Liver (tissue), 9 donors: ENCODE data around the gene GARIN3. TPM values are rescaled to one million over a fixed set of nuclear protein-coding genes. Genes with fewer than 3 reads are reported as not detected.

Source experiments
- DNase-seq: peaks from one replicate; pipeline ENCODE4 v3.0.0-alpha.2; 2017; ENCODE audit warnings: low spot score
- H3K27ac ChIP-seq, 2 donors: one replicate each; pipeline ENCODE4 v1.7.0; 2013; ENCODE audit warnings: inconsistent platforms in 2 of 2, low read length in 2 of 2, control low read depth in 1 of 2, low read depth in 1 of 2, mild to moderate bottlenecking in 1 of 2
- H3K27me3 ChIP-seq, 4 donors: one replicate each; pipeline versions ENCODE4 v1.6.1 to v1.7.0; 2013; ENCODE audit warnings: low read length in 3 of 4, inconsistent platforms in 1 of 4, mild to moderate bottlenecking in 1 of 4, moderate library complexity in 1 of 4; ENCODE audit not compliant: control insufficient read depth in 4 of 4, insufficient read depth in 4 of 4
- H3K36me3 ChIP-seq, 4 donors: one replicate each; pipeline versions ENCODE4 v1.6.1 to v1.7.0; 2013; ENCODE audit warnings: low read length in 3 of 4, mild to moderate bottlenecking in 3 of 4, low read depth in 1 of 4, moderate library complexity in 1 of 4; ENCODE audit not compliant: control insufficient read depth in 4 of 4, insufficient read depth in 3 of 4
- H3K4me1 ChIP-seq, 4 donors: one replicate each; pipeline versions ENCODE4 v1.6.1 to v1.7.0; 2013; ENCODE audit warnings: low read length in 3 of 4, mild to moderate bottlenecking in 3 of 4, moderate library complexity in 1 of 4; ENCODE audit not compliant: control insufficient read depth in 4 of 4, insufficient read depth in 4 of 4
- H3K4me3 ChIP-seq, 3 donors: one replicate each; pipeline versions ENCODE4 v1.6.1 to v1.7.0; 2013; ENCODE audit warnings: low read length in 3 of 3, control low read depth in 1 of 3, low read depth in 1 of 3, mild to moderate bottlenecking in 1 of 3
- H3K9ac ChIP-seq, 2 donors: one replicate each; pipeline ENCODE4 v1.7.0; 2013; ENCODE audit warnings: low read length in 2 of 2, mild to moderate bottlenecking in 2 of 2, moderate library complexity in 2 of 2, control low read depth in 1 of 2, low read depth in 1 of 2
- H3K9me3 ChIP-seq, 4 donors: one replicate each; pipeline versions ENCODE4 v1.6.1 to v1.7.0; 2013; ENCODE audit warnings: low read length in 3 of 4; ENCODE audit not compliant: control insufficient read depth in 4 of 4
- ATF3 ChIP-seq: IDR thresholded peaks from 2 replicates; pipeline ENCODE4 v1.6.1; 2016; ENCODE audit warnings: antibody characterized with exemption
- CTCF ChIP-seq: fragments of 150-350 bp; IDR thresholded peaks from 2 replicates; pipeline ENCODE4 v1.5.1; 2017; ENCODE audit warnings: improper control_type of control experiment, low read depth, low read length; ENCODE audit not compliant: missing input control
- EGR1 ChIP-seq, 2 donors: IDR thresholded peaks; 2 replicates each; pipeline ENCODE4 v1.6.1; 2016 to 2018; ENCODE audit warnings: antibody characterized with exemption in 2 of 2, low read depth in 2 of 2
- FOXA1 ChIP-seq: IDR thresholded peaks from 2 replicates; pipeline ENCODE4 v1.6.1; 2016; ENCODE audit warnings: antibody characterized with exemption
- FOXA2 ChIP-seq: IDR thresholded peaks from 2 replicates; pipeline ENCODE4 v1.6.1; 2016; ENCODE audit warnings: antibody characterized with exemption
- GABPA ChIP-seq, 2 donors: IDR thresholded peaks in 1 of 2; conservative IDR thresholded peaks in 1 of 2; 2 replicates each; pipeline ENCODE4 v1.6.1; 2016; ENCODE audit warnings: antibody characterized with exemption in 2 of 2, mild to moderate bottlenecking in 1 of 2, moderate library complexity in 1 of 2
- HNF4A ChIP-seq, 2 donors: conservative IDR thresholded peaks; 2 replicates each; pipeline ENCODE4 v1.6.1; 2016; ENCODE audit warnings: antibody characterized with exemption in 2 of 2, mild to moderate bottlenecking in 2 of 2
- HNF4G ChIP-seq: IDR thresholded peaks from 2 replicates; pipeline ENCODE4 v1.6.1; 2016; ENCODE audit warnings: antibody characterized with exemption
- JUND ChIP-seq, 2 donors: IDR thresholded peaks; 2 replicates each; pipeline ENCODE4 v1.6.1; 2016; ENCODE audit warnings: antibody characterized with exemption in 2 of 2
- MAX ChIP-seq: IDR thresholded peaks from 2 replicates; pipeline ENCODE4 v1.6.1; 2016; ENCODE audit warnings: antibody characterized with exemption
- NR2F2 ChIP-seq: IDR thresholded peaks from 2 replicates; pipeline ENCODE4 v1.6.1; 2016; ENCODE audit warnings: antibody characterized with exemption
- RAD21 ChIP-seq, 2 donors: IDR thresholded peaks; 2 replicates each; pipeline ENCODE4 v1.6.1; 2016; ENCODE audit warnings: antibody characterized with exemption in 2 of 2, mild to moderate bottlenecking in 2 of 2
- REST ChIP-seq: IDR thresholded peaks from 2 replicates; pipeline ENCODE4 v1.6.1; 2016; ENCODE audit warnings: antibody characterized with exemption, mild to moderate bottlenecking
- RXRA ChIP-seq, 2 donors: IDR thresholded peaks; 2 replicates each; pipeline ENCODE4 v1.6.1; 2017 to 2018; ENCODE audit warnings: antibody characterized with exemption in 2 of 2, mild to moderate bottlenecking in 1 of 2
- SP1 ChIP-seq: IDR thresholded peaks from 2 replicates; pipeline ENCODE4 v1.6.1; 2018; ENCODE audit warnings: antibody characterized with exemption, mild to moderate bottlenecking
- TAF1 ChIP-seq: conservative IDR thresholded peaks from 2 replicates; pipeline ENCODE4 v1.6.1; 2016; ENCODE audit warnings: antibody characterized with exemption, mild to moderate bottlenecking
- YY1 ChIP-seq: IDR thresholded peaks from 2 replicates; pipeline ENCODE4 v1.6.1; 2016; ENCODE audit warnings: antibody characterized with exemption, mild to moderate bottlenecking
- WGBS: extraction: QIAGEN DNeasy Blood & Tissue Kit; methylation state at CpG from one replicate; pipeline ENCODE4 v1.1.7; 2013; 5-methylcytosine and 5-hydroxymethylcytosine counted together
- polyA plus RNA-seq, 2 donors: library from polyadenylated mRNA; stranded (reverse) in 1 of 2; unstranded in 1 of 2; fragments of 200-250 nt in 1 of 2; fragments of >200 nt in 1 of 2; fragmentation: Nextera tagmentation in 1 of 2; extraction: Ambion mirVana in 1 of 2; gene quantifications; one replicate each; pipeline versions ENCODE4 v1.2.1 to v1.2.3, GENCODE V29; 2013 to 2015
- total RNA-seq, 2 donors: library from RNA; depleted of rRNA; stranded (reverse); fragments of >200 nt; gene quantifications; one replicate each; pipeline ENCODE4 v1.2.3, GENCODE V29; 2014
- donor health status: healthy.
- donor health status: healthy.
- donor health status: healthy.
- donor health status: healthy.
- donor health status: healthy.

Gene GARIN3
- total and polyA plus RNA-seq, 4 donors, result not detected

GRCh38 chr5:157132281-157132612 is 33.8 kb downstream of the GARIN3 start:
- no peak for DNase-seq
- TF ChIP-seq MAX, result no peak
- H3K9ac ChIP-seq, result no peak overlapping the region
- H3K4me3 ChIP-seq, result no peak overlapping the region
- H3K36me3 ChIP-seq, result peaks cover 0 to under 1% (median 0%) of the 10 kb centered on the region in 4 donors
- no peaks in the 10 kb centered on the region for H3K9me3 ChIP-seq
- WGBS, result 22% methylated on average over 1 of the region's 1 CpG
- H3K4me1 ChIP-seq, result no peaks in the 10 kb centered on the region
- H3K27me3 ChIP-seq, result no peaks in the 10 kb centered on the region
- no peak overlapping the region for H3K27ac ChIP-seq

- no peak overlapping the region for H3K4me3 ChIP-seq
- no peak for DNase-seq
These were observed 35.1 kb downstream of the GARIN3 start for GRCh38 chr5:157130925-157131324.

GRCh38 chr5:157121709-157122108 is 44.4 kb downstream of the GARIN3 start:
- DNase-seq, result no peak
- no peaks in the 10 kb centered on the region for H3K4me1 ChIP-seq

More at GRCh38 chr5:157130925-157131324, 35.1 kb downstream of the GARIN3 start:
- Histone ChIP-seq H3K27me3 (no peaks in the 10 kb centered on the region), H3K9ac (no peak overlapping the region), H3K36me3 (no peaks in the 10 kb centered on the region), H3K27ac (no peak overlapping the region), H3K9me3 (no peaks in the 10 kb centered on the region), H3K4me1 (no peaks in the 10 kb centered on the region)
- WGBS, result 79% methylated on average over 7 of the region's 7 CpGs
- TF ChIP-seq MAX (no peak), FOXA2 (no peak), EGR1 (IDR thresholded peaks at IDR 0.05; ENCODE audit: low read depth in 2 of 2) (no peak), TAF1 (no peak), SP1 (no peak), HNF4G (no peak), HNF4A (conservative IDR thresholded peaks at IDR 0.05) (no peak), NR2F2 (no peak), RXRA (IDR thresholded peaks at IDR 0.05) (no peak), JUND (IDR thresholded peaks at IDR 0.05) (no peak), RAD21 (IDR thresholded peaks at IDR 0.05) (no peak), ATF3 (no peak), FOXA1 (no peak), GABPA (IDR thresholded peaks at IDR 0.05 in 1 of 2, conservative IDR thresholded peaks at IDR 0.05 in 1 of 2) (no peak), YY1 (no peak), CTCF (no peak)

More at GRCh38 chr5:157121709-157122108, 44.4 kb downstream of the GARIN3 start:
- no peak overlapping the region for H3K27ac ChIP-seq
- H3K36me3 ChIP-seq, result no peaks in the 10 kb centered on the region
- H3K27me3 ChIP-seq, result peaks cover 0 to 2% (median 0%) of the 10 kb centered on the region in 4 donors
- no peak overlapping the region for H3K4me3 ChIP-seq
- no peak for TF ChIP-seq ATF3
- no peak for TF ChIP-seq YY1
- TF ChIP-seq GABPA (IDR thresholded peaks at IDR 0.05 in 1 of 2, conservative IDR thresholded peaks at IDR 0.05 in 1 of 2), result no peak
- TF ChIP-seq MAX, result no peak
- no peak for TF ChIP-seq RXRA (IDR thresholded peaks at IDR 0.05)
- TF ChIP-seq JUND (IDR thresholded peaks at IDR 0.05), result no peak
- TF ChIP-seq EGR1 (IDR thresholded peaks at IDR 0.05; ENCODE audit: low read depth in 2 of 2), result no peak
- no peak for TF ChIP-seq NR2F2
- no peak for TF ChIP-seq SP1
- TF ChIP-seq HNF4A (conservative IDR thresholded peaks at IDR 0.05), result no peak
- no peak for TF ChIP-seq REST
- H3K9me3 ChIP-seq, result peaks cover 0 to 3% (median 0%) of the 10 kb centered on the region in 4 donors
- no peak overlapping the region for H3K9ac ChIP-seq
